HCT116 (cell line): Measurements from ENCODE around the gene ISG20. TPM values are rescaled to one million over a fixed set of nuclear protein-coding genes. Genes with fewer than 3 reads are reported as not detected.

Experiments
- ATAC-seq: fragments of 200-7000 bp; cut with Tn5 transposase; 2 replicates; pipeline ENCODE4 v1.9.1; 2020; ENCODE audit warnings: mild to moderate bottlenecking, moderate library complexity
- BruUV-seq: library from RNA; stranded (reverse); fragments of 400-500 nt; replicated peaks from 2 replicates; lab custom pipeline; 2021; lab: Mats Ljungman, UMichigan
- CTCF ChIA-PET: fragments of 300-600 bp; sonication (Branson Sonifier 250); formaldehyde crosslinking; loops from one replicate; lab custom pipeline; 2021; ENCODE audit warnings: antibody characterized with exemption; lab: Charles Lee
- POLR2A ChIA-PET: fragments of 300-600, 350-600 bp; sonication (Branson Sonifier 250); formaldehyde crosslinking; loops from one replicate; lab custom pipeline; 2021; ENCODE audit warnings: antibody characterized with exemption; lab: Charles Lee
- RAD21 ChIA-PET, 2 experiments: fragments of 300-600 bp; sonication (Branson Sonifier 250); formaldehyde crosslinking; loops; one replicate each; lab custom pipeline; 2023; ENCODE audit warnings: low total read pairs in 2 of 2; ENCODE audit not compliant: uncharacterized antibody in 2 of 2, unreplicated experiment in 2 of 2, low non-redundant PET in 1 of 2; lab: Charles Lee
- DNase-seq: peaks from one replicate; pipeline ENCODE4 v3.0.0-alpha.2; 2010; ENCODE audit warnings: low read depth, low spot score
- H2AFZ ChIP-seq: fragments of 200-600 bp; shearing (Covaris generic), sonication (generic); 2 replicates; pipeline ENCODE4 v1.6.1; 2017; ENCODE audit warnings: low read depth, mixed run types, mixed read lengths, antibody characterized with exemption, low read length; ENCODE audit not compliant: poor library complexity, severe bottlenecking
- H3K27ac ChIP-seq: 2 replicates; pipeline ENCODE4 v1.5.1; 2012; ENCODE audit warnings: low read depth, low read length
- H3K27me3 ChIP-seq: fragments of 200-600 bp; sonication (generic); 2 replicates; pipeline ENCODE4 v1.6.1; 2016; ENCODE audit warnings: mixed run types, low read length, mixed read lengths; ENCODE audit not compliant: insufficient read depth
- H3K36me3 ChIP-seq, 2 experiments: fragments of 200-500 bp in 1 of 2; fragments of 200-600 bp in 1 of 2; sonication (Bioruptor generic) in 1 of 2; sonication (generic) in 1 of 2; 2 replicates each; pipeline versions ENCODE4 v1.5.1 to v1.6.1; 2014 to 2016; ENCODE audit warnings: low read length in 2 of 2, inconsistent platforms in 1 of 2, mixed read lengths in 1 of 2, mixed run types in 1 of 2; ENCODE audit not compliant: insufficient read depth in 2 of 2, control insufficient read depth in 1 of 2
- H3K4me1 ChIP-seq, 2 experiments: fragments of 200-600 bp in 1 of 2; sonication (generic) in 1 of 2; 2 replicates each; pipeline versions ENCODE4 v1.5.1 to v1.6.1; 2012 to 2017; ENCODE audit warnings: low read length in 2 of 2, inconsistent platforms in 1 of 2, mild to moderate bottlenecking in 1 of 2, mixed read lengths in 1 of 2, mixed run types in 1 of 2, moderate library complexity in 1 of 2; ENCODE audit not compliant: insufficient read depth in 2 of 2, control insufficient read depth in 1 of 2
- H3K4me2 ChIP-seq: fragments of 200-600 bp; sonication (generic); 2 replicates; pipeline ENCODE4 v1.6.1; 2017; ENCODE audit warnings: mixed run types, low read length, mixed read lengths
- H3K4me3 ChIP-seq, 2 experiments: fragments of 200-600 bp in 1 of 2; sonication (generic) in 1 of 2; replicated peaks in 1 of 2; 2 replicates each; pipeline ENCODE4 v1.5.1; 2011 to 2016; ENCODE audit warnings: low read length in 2 of 2, control low read depth in 1 of 2, low read depth in 1 of 2, mild to moderate bottlenecking in 1 of 2, mixed read lengths in 1 of 2, mixed run types in 1 of 2
- H3K79me2 ChIP-seq: fragments of 200-600 bp; sonication (generic); 2 replicates; pipeline ENCODE4 v1.6.1; 2017; ENCODE audit warnings: mild to moderate bottlenecking, mixed run types, low read length, moderate library complexity, mixed read lengths; ENCODE audit not compliant: insufficient read depth
- H3K9ac ChIP-seq: fragments of 200-600 bp; sonication (generic); 2 replicates; pipeline ENCODE4 v1.6.1; 2016; ENCODE audit warnings: low read length, mixed read lengths
- H3K9me2 ChIP-seq: fragments of 200-600 bp; sonication (generic), shearing (Covaris generic); 2 replicates; pipeline ENCODE4 v1.6.1; 2017; ENCODE audit warnings: mixed run types, mild to moderate bottlenecking, moderate library complexity; ENCODE audit not compliant: insufficient read depth
- H3K9me3 ChIP-seq, 2 experiments: fragments of 200-500 bp in 1 of 2; fragments of 200-600 bp in 1 of 2; sonication (Bioruptor generic) in 1 of 2; sonication (generic) in 1 of 2; 2 replicates each; pipeline ENCODE4 v1.6.1; 2014 to 2017; ENCODE audit warnings: low read length in 2 of 2, mixed read lengths in 2 of 2, inconsistent platforms in 1 of 2, low read depth in 1 of 2, mild to moderate bottlenecking in 1 of 2, mixed run types in 1 of 2, moderate library complexity in 1 of 2; ENCODE audit not compliant: control insufficient read depth in 1 of 2, insufficient read depth in 1 of 2
- H4K20me1 ChIP-seq: fragments of 200-600 bp; sonication (generic), shearing (Covaris generic); 2 replicates; pipeline ENCODE4 v1.6.1; 2017; ENCODE audit warnings: mixed run types, mild to moderate bottlenecking, moderate library complexity; ENCODE audit not compliant: insufficient read depth
- CBX3 ChIP-seq: IDR thresholded peaks from 2 replicates; pipeline ENCODE4 v1.6.1; 2012; ENCODE audit warnings: low read depth
- CTCF ChIP-seq, 3 experiments: fragments of 200-600 bp in 1 of 3; sonication (generic) in 1 of 3; IDR thresholded peaks in 2 of 3; conservative IDR thresholded peaks in 1 of 3; 2 replicates each; pipeline ENCODE4 v1.5.1; 2012 to 2017; ENCODE audit warnings: low read depth in 2 of 3, low read length in 2 of 3, antibody characterized with exemption in 1 of 3, borderline replicate concordance in 1 of 3, control low read depth in 1 of 3, mild to moderate bottlenecking in 1 of 3, mixed read lengths in 1 of 3, mixed run types in 1 of 3, moderate library complexity in 1 of 3; ENCODE audit not compliant: insufficient read depth in 1 of 3
- EZH2phosphoT487 ChIP-seq: fragments of 200-600 bp; IDR thresholded peaks from 2 replicates; pipeline ENCODE4 v1.6.1; 2018; ENCODE audit warnings: antibody characterized with exemption, borderline replicate concordance
- FOSL1 ChIP-seq: IDR thresholded peaks from 2 replicates; pipeline ENCODE4 v1.6.1; 2012; ENCODE audit warnings: low read depth
- MAX ChIP-seq: IDR thresholded peaks from 2 replicates; pipeline ENCODE4 v1.6.1; 2012
- REST ChIP-seq: IDR thresholded peaks from 2 replicates; pipeline ENCODE4 v1.6.1; 2012; ENCODE audit warnings: low read depth
- intact Hi-C: fragments of 100-400 bp; cut with micrococcal nuclease; formaldehyde crosslinking; loops from 2 replicates; pipeline ENCODE4 v1.10.0; 2022
- total RNA-seq: library from RNA; stranded (reverse); gene quantifications from one replicate; pipeline ENCODE4 v1.2.1, GENCODE V29; 2021; ENCODE audit not compliant: unreplicated experiment

The ISG20 gene
- total RNA-seq, 1 experiment from 2014 or later, result 11.0 TPM

GRCh38 chr15:88623061-88623460, 15.8 kb upstream of the ISG20 start (continued):
- TF ChIP-seq REST (no peak), EZH2phosphoT487 (no peak)

GRCh38 chr15:88623632-88624031, 15.2 kb upstream of the ISG20 start:
- Histone ChIP-seq H3K9ac (peak overlapping the region; percentile 100), H4K20me1 (peaks cover 38% of the 10 kb centered on the region; the same call in 1 of the 2 replicates), H3K27ac (peak overlapping the region; percentile 10), H3K4me3 (peak overlapping the region in 1 of 2 experiments; percentile 69; a peak in 2 of 4 replicates), H2AFZ (no peak overlapping the region), H3K27me3 (no peaks in the 10 kb centered on the region), H3K9me2 (no peaks in the 10 kb centered on the region), H3K79me2 (peaks cover 76% of the 10 kb centered on the region), H3K9me3 (no peaks in the 10 kb centered on the region), H3K4me1 (peaks cover 15 to 58% of the 10 kb centered on the region in 2 experiments), H3K36me3 (peaks cover 8 to 30% of the 10 kb centered on the region in 2 experiments; a peak in 3 of 4 replicates), H3K4me2 (peak overlapping the region; percentile 86)
- ChIA-PET RAD21 (no interaction called here), POLR2A (interaction anchor here (1.1 kb wide), 1 partner anchor 15 kb away, joined by 5 read pairs; the partner anchor contains the start of gene ISG20), CTCF (interaction anchor here (1.5 kb wide), 1 partner anchor 15 kb away, joined by 5 read pairs; the partner anchor contains the start of gene ISG20)
- TF ChIP-seq FOSL1 (no peak), MAX (no peak), CTCF (IDR thresholded peaks at IDR 0.05 in 2 of 3, conservative IDR thresholded peaks at IDR 0.05 in 1 of 3; ENCODE audit: borderline replicate concordance in 1 of 3, insufficient read depth in 1 of 3, low read depth in 2 of 3, low read length in 2 of 3) (no peak), CBX3 (no peak)
- intact Hi-C loops, result no loop called here
- BruUV-seq, result no TSS peak
- DNase-seq (no peak), ATAC-seq (no peak)
